GM18867 (cell line): Measurements from ENCODE around the gene ZNF224.

ENCODE experiments used
- ATAC-seq: cut with Tn5 transposase; IDR thresholded peaks from one replicate; pipeline ENCODE4 v1.9.1; 2021; ENCODE audit warnings: mild to moderate bottlenecking, moderate library complexity; ENCODE audit not compliant: unreplicated experiment

Gene ZNF224

GRCh38 chr19:44093931-44094765 lies at the start of gene ZNF224:
TSS of gene ZNF224 (plus strand) at chr19:44094361. CDS start at chr19:44097874, 3,513 bp downstream.
- peak; percentile 84 for ATAC-seq

- ATAC-seq: no peak
Observed at GRCh38 chr19:44050740-44051649, 43.2 kb upstream of the ZNF224 start.

GRCh38 chr19:44051650-44052402 lies 42.3 kb upstream of the ZNF224 start, which contains the start of gene ZNF223:
TSS of gene ZNF223 (plus strand) at chr19:44052036. CDS start at chr19:44055177, 3,141 bp downstream.
- no peak for ATAC-seq

- ATAC-seq: no peak
Observed at GRCh38 chr19:44055870-44056269, 38.3 kb upstream of the ZNF224 start.

GRCh38 chr19:44059229-44059628 lies 34.9 kb upstream of the ZNF224 start:
- no peak for ATAC-seq

GRCh38 chr19:44061038-44061437 lies 33.1 kb upstream of the ZNF224 start:
- no peak for ATAC-seq

- no peak for ATAC-seq
Observed at GRCh38 chr19:44066305-44066704, 27.9 kb upstream of the ZNF224 start.

GRCh38 chr19:44069415-44069814 lies 24.7 kb upstream of the ZNF224 start:
- no peak for ATAC-seq

- peak; percentile 91 for ATAC-seq
Observed at GRCh38 chr19:44071824-44072542, 22.2 kb upstream of the ZNF224 start, which contains the start of gene ZNF284. TSS of gene ZNF284 (plus strand) at chr19:44072159. CDS start at chr19:44076390, 4,231 bp downstream.

- ATAC-seq: no peak
Observed at GRCh38 chr19:44072543-44073401, 21.4 kb upstream of the ZNF224 start.

- ATAC-seq: no peak
Observed at GRCh38 chr19:44076325-44076724, 17.8 kb upstream of the ZNF224 start.

- no peak for ATAC-seq
Observed at GRCh38 chr19:44092108-44092507, 2.1 kb upstream of the ZNF224 start.

- no peak for ATAC-seq
Observed at GRCh38 chr19:44107751-44108150, 13.6 kb downstream of the ZNF224 start.

GRCh38 chr19:44109458-44109857 lies 15.3 kb downstream of the ZNF224 start:
- ATAC-seq: no peak

GRCh38 chr19:44111910-44112463 lies 17.8 kb downstream of the ZNF224 start:
- no peak for ATAC-seq

GRCh38 chr19:44112802-44113137 lies 18.6 kb downstream of the ZNF224 start:
- ATAC-seq: peak; percentile 23

- ATAC-seq: peak; percentile 93
Observed at GRCh38 chr19:44113138-44113783, 19.1 kb downstream of the ZNF224 start, which contains the start of gene ZNF225. TSS of gene ZNF225 (plus strand) at chr19:44113399. CDS start at chr19:44115828, 2,429 bp downstream.

GRCh38 chr19:44113784-44114390 lies 19.7 kb downstream of the ZNF224 start:
- no peak for ATAC-seq
